IPS DF 19.7 (cell line): ENCODE measurements around the gene PACS2.

Experiments used
- DNase-seq: peaks from one replicate; pipeline ENCODE4 v3.0.0-alpha.2; 2013; ENCODE audit warnings: low read depth, low spot score

PACS2 gene

GRCh38 chr14:105439179-105439578 is 124.6 kb downstream of the PACS2 start:
- DNase-seq: no peak

- no peak for DNase-seq
Measured at GRCh38 chr14:105439710-105440553, 125.4 kb downstream of the PACS2 start.

GRCh38 chr14:105440554-105440900 is 126.0 kb downstream of the PACS2 start:
- no peak for DNase-seq

GRCh38 chr14:105440992-105441391 is 126.4 kb downstream of the PACS2 start:
- no peak for DNase-seq

- DNase-seq: no peak
Measured at GRCh38 chr14:105442125-105442524, 127.6 kb downstream of the PACS2 start.

GRCh38 chr14:105442834-105443233 is 128.3 kb downstream of the PACS2 start:
- no peak for DNase-seq

DNA sequence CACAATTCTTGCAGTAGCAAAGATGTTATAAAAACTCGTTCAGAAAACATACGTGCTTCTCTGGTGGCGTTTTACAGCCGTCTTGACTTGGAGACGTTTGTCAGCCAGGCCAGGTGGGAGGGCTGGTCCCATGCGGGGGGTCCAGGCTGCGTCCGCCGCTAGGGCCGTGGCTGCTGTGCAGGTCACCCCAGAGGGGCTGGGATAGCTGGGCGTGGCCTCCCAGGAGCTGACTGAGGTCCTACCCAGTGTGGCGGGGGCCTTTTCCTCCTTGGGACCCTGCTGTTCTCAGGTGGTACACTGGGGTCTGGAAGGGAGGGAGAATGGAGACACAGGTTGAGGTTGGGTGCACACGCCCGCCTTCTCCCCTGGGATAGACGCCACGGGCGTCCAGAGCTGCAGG is 130.3 kb downstream of the PACS2 start:
- DNase-seq: no peak

DNA sequence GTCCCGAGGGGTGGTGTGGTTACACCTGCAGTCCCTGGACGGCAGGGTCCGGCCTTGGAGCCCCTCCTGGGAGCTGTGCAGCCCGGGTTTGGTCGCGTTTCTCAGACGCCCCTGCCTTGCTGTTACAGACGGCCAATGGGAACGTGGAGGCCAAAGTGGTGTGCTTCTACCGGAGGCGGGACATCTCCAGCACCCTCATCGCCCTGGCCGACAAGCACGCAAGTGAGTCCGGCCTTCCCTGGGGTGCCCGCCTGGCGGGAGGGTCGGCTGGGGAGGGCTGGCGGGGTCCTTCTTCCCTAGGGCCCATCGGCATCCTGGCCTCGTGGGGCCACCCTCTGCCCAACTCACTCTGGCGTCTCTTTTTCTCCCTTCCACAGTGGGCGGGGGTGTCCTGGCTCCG is 130.7 kb downstream of the PACS2 start:
- DNase-seq: no peak

GRCh38 chr14:105445901-105446845 is 131.6 kb downstream of the PACS2 start:
- no peak for DNase-seq

GRCh38 chr14:105446971-105447370 is 132.4 kb downstream of the PACS2 start:
- DNase-seq: no peak
